Activated naive CD8-positive, alpha-beta T cell treated with anti-CD3 and anti-CD28 coated beads, Interleukin-2, amount 50 U/mL, for 16 hours (primary cell): ENCODE data around the gene GRIK3.

Experiments used
- DNase-seq: peaks from one replicate; pipeline ENCODE4 v3.0.0-alpha.2; 2020; ENCODE audit warnings: low read depth, low spot score

The GRIK3 gene

DNA sequence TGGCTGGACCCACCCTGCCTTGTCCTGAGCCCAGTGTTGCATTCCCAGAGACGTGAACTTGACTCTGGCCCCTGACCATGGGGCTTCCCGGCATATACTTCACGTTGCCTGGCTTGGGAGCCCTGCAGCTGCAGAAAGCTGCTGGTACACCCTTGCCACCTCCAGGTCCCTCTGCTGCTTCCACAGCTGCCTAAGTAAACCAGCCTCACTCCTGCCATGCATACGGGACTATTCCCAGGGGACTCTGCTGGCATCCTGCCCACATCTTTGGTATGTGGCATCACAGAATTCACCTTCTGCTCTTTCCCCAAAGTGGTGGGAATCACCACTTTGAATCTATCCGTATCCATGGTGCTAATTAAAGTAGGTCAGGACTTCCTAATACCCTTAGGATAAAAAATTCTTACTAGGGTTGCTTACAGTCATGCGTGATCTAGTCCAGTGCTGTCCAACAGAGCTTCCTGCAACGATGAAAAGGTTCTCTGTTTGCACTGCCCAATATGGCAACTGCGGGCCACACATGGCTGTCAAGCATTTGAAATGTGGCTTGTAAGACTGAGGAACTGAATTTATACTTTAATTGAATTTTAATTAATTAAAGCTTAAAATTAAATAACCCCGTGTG lies 203.0 kb downstream of the GRIK3 start:
- no peak for DNase-seq

DNA sequence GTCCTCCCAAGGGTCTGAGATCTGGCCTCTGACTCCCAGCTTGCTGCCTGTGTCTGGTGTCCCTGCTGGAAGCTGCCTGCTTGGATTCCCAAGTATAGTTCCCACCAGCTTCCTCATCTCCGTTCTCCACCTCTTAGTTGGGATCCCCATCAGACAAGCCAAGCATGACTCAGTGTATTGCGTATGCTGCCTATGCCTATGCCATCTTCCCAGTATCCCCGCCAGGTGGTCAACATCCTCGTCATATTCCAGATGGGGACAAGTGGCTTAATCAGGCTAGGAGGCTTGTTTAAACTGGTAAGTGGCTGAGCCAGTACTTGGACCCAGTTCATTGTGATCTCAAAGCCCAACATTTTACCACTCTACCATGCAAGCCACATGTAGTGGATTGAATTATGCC lies 204.4 kb downstream of the GRIK3 start:
- no peak for DNase-seq

DNA sequence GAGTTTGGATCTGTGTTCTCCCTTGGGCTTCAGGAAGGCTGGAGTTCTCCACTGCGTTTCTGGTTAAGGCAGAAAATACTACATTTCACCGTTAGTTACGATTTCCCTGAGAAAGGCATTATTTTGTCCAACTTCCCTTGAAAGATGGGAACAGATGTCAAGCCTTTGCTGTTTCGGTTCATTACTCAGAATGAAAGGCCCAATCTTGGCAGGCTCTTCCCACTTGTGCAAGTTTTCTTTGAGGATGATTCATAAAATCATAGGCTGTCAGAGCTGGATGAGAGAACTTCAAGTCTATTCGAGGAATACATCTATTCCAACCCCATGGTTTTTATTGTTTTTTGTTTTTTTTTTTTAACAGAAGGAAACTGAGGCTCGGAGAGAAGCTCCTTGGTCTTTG lies 205.2 kb downstream of the GRIK3 start:
- DNase-seq: no peak

DNA sequence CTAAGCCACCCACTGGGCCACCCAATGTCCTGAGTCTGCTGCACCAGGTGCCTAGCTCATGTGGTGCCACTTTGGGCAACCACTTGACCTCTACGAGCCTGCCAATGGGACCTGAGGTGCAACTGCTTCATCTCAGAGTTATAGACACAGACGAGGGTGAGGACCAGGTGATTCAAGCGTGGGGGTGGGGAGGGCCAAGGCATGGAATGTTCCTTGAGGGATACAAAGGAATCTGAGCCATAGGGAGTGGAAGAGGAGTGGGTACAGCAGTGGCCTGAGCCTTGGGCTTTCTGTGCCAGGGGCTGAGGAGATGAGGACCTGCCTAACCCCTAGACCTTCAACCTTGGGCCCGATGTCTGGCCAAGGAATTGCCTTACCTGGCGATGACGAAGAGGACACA lies 209.1 kb downstream of the GRIK3 start:
- DNase-seq: no peak

DNA sequence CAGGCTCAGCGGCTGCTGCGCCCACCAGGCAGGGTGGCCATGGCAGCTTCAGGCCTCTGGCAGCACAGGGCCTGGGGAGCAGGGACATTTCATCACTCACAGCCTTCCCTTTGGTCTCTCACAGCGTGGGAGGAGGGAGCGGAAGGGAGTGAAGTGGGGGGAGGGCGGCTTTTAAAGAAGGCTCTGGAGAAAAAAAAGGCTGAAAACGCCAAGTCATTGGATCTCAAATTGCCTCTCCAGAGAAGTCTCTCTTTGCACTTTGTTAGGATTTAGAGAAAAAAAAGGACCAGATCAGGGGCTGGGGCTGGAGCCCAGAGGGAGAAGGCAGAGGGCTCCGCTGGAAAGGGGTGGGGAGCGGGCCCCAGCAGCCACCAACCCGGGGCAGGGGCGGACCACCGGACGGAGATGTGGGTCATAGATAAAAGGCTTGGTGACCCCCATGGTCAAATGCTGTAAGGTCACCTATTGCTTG lies 209.9 kb downstream of the GRIK3 start:
- no peak for DNase-seq

DNA sequence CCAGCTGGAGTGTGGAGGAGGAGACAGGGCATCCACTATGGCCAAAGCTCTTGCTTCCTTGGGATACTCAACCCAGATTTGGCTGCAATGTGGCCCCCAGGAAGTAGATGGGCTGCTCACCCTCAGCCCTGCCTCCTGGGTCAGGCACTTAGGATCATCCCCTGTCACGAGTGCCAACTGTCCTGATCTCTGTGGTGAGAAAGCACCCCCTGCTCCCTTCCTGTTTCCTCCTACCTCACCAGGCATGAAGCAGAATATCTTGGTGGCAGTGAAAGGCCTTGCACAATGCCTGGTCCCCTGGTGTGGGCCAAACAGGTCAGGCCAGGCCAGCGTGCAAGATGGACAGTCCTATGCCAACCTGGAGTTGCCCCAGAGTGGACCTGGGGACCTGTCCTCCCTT lies 211.7 kb downstream of the GRIK3 start:
- no peak for DNase-seq

DNA sequence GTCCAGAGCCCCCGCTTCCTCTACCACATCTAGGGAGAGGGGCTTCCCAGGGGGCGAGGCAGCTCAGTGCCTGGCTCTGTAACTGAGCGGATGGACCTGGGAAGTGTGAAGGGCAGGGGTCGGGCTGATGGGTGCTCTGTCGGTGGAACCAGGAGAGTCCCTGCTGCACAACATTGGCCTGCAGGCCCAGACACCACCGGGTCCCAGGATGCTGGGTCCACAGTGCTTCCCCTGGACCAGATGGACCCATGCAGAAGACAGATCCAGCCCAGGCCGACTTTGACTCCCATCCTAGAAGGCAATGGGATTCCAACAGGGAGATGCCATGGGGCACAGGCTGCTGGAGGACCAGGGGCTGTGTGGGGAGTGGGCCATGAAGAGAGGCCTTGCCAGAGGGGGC lies 212.9 kb downstream of the GRIK3 start:
- no peak for DNase-seq

DNA sequence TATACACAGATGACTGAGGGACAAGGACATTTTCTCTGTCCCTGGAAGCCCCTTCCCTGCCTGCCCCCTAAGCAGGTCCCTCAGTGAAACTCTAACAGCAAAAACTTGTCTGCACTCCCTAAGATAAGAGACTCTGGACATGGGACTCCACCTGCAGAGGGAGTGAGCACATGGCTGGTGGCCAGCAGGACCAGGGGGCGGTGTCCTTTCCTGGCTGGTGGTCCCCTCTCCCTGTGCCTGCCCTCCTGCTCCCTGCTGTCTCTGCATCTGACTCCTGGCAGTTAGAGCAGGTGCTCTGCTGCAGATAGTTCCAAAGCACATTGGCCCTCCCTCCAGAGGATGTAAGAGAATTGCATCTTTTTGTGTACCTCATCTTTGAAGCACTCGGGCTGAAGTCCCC lies 215.5 kb downstream of the GRIK3 start:
- no peak for DNase-seq

DNA sequence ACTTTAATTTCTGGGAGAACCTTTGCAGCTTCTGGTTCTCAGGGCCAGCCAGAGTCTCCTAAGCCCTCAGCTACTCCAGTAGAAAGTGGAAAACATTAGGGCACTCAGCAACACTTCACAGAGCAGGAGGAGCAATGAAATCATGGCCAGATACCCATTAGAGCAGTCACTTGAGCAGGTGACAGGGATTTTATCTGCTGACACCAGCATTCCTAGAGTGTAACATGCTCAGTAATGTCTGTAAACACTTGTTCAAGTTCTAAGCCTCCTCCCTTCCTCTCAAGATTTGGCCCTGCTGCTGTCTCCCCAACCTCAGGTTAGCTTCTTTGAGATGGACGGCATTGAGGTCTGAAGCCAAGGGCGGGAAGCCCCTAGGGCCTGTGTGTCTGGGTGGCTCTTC lies 218.0 kb downstream of the GRIK3 start:
- no peak for DNase-seq

DNA sequence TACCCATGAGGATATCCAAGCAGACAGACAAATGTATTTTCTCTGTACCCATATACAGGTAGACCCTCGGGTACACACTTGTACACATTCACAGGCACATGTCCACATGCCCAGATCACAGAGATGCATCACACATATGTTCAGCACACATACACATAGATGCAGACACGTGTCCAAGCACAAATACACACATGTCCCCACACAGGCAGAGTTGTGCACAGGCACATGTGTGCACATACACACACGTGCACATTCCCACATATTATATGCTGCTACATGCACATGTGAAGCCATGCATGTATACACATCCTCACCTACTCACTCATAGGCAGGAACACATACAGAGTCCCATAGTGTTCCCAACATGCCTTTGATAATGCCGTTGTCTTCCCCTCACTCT lies 219.5 kb downstream of the GRIK3 start:
- no peak for DNase-seq

DNA sequence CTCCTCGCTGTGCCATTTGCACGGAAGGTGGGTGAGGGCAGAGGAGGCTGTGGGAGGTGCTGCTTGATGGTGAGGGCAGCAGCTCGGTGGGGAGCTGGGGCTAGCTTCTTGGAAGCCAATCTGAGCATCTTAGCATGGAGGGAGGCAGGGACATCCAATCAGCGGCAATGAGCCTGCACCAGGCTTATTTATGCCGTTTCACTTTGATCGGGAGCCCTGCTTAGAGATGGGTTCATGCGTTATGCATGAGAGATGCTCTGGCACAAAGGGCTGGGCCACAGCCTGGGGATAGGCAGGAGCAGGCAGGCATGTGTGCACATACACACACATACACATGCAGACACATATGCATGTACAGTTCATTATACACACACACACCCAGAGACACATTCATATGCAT lies 220.2 kb downstream of the GRIK3 start:
- DNase-seq: no peak

DNA sequence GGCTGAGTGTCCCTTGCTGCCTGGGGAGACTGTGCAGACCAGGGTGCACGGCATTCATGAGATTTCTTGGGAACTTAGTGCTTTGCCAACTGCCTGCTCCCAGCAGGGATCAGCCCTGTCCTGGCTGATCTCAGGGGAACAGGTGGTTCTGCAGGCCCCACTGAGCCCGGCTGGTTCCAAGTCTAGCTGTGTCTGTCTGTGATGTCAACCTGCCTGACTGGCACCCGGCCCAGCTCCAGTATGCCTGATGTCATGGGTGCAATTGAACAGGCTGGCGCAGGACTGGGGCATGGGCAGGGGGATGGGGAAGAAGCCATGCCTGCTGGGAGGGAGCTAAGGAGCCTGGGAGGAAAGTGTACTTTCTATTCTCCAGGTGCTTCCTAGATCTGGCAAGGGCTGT lies 227.1 kb downstream of the GRIK3 start:
- DNase-seq: no peak

DNA sequence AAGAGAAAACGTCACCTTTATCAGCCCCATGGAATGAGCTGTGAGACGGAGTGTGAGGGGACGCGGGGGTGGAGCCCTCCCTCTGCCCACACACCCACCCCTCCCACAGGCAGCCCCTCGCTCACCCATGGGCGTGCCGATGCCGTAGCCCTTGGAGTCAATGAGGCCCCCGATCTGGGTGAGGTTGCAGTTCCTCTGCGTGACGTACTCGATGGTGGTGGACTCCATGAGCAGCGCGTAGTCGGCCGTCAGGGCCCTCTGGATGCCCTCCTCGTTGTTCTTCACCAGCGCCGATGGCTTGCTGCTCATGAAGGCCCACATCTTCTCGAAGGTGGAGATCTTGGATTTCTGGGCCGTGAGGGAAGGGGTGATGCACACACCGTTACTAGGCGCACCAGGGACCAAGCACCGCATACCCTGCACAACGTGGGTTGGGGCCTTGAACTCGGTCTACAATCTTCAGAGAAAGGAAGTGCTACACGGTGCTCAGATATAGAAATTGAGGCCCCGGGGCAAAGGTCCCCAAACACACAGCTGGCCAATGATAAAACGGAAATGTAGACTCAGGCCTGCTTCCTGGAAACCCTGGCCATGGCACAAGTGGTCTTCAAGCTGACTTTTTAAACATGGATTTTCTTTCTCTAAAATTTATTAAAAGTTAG lies 228.2 kb downstream of the GRIK3 start:
- DNase-seq: no peak

DNA sequence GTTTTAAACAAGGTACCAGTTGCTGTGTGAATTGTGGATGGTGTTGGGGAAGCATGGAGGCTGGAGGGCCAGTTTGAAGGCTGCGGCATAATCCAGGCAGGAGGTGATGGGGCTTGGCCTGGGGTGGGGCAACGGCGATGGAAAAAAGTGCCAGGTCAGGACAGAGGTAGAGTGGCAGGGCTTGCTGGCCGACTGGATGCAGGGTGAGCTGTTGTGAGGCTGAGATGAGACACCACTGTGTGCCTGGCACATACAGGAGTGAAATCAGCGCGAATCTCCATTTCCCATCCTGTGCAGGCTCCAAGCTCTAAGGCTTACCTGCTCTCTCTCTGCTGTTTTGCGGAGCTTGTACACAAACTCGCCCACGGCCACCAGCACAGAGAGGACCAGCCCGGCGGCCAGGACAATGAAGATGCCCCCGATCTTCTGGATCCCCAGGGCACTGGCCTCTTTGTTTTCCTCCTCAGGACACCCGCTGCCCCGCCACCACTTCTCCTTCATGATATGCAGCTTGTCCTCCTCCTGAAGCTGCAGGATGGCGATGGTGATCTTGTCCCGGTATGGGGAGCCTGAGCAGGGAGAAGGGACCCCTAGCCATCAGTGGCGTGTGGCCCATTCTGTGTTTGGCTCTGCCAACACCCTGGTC lies 229.5 kb downstream of the GRIK3 start:
- no peak for DNase-seq

DNA sequence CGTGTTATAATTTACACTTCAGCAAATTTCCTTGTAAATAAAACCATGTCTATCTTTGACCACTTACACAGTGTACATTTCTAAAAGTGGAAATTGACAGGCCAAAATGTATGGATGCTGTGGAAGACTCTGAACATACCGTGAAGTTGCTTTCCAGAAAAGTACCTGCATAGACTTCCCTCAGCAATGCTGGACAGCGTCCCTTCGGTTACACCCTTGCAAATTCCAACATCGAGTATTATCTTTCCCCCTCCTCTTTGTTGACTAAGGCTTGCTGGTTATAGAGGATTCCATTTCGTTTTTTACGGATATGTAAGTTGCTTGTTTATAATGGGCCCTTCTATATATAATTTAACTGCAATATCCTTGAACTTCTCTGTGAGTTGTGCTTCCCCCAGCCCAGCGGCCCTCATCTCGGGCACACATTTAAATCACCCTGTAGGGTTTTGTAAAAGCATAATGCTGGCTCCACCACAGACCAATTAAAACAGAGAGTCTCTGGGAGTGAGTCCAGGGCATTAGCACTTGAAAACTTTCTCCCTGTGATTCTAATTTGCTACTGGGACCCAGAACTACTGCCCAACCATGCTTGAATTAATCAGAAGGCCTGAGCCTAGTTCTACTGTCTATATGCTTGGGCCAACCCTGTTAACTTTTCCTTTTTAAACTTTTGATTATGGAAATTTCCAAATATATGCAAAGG lies 230.3 kb downstream of the GRIK3 start:
- no peak for DNase-seq

DNA sequence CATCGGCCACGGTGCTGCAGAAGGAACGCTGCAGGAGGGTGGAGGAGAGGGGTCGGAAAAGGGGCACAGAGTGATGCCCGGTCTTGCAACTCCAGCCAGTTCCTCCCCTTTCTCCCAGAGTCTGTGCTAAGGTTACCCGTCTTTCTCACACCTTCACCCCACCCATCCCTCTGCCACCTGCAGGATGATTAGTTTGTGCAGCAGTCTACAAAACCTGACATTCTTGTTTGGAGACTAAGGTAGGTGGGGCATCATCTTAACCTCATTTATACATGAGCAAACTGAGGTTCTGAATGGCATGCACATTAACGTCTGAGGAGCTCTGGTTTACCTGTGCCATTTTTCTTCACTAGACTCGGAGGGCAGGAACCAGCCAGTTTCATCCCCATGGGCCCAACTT lies 232.3 kb downstream of the GRIK3 start:
- no peak for DNase-seq

DNA sequence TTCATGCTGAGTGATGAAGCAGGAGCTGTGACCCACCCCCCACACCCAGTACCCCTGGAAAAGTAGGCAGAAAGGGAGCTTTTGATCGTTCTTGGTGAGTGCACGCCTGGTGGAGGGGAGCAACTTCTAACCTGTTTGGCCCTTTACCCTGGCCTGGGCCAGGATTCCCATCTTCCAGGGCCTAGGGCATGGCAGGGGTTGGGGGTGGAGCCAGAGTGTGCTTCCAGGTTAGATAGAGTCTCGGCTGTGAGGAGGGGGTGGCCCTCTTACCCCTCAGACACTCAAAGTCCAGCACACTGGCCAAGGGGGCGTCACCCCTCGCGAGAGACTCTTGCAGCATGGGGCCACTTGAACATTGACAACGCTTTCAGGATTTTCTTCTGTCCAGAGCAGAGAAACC lies 236.6 kb downstream of the GRIK3 start:
- DNase-seq: no peak

DNA sequence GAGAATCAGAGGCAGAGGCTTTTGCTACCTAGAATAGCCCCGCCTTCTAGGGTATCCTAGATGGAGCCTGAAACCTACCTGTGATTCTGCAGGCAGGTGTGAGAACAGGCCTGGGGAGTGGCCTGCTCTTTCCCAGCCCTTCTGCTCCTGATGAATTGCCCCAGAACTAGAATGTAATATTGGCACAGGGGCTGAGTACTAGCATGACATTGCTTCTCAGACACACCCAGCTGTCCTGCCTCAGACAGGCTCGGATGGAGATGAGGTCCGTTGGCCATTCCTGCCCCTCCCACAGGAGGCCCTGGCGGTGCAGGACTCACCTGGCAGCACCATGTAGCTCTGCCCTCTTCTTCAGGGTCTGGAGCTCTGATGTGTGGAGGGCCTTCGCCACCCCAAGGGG lies 237.6 kb downstream of the GRIK3 start:
- DNase-seq: no peak

DNA sequence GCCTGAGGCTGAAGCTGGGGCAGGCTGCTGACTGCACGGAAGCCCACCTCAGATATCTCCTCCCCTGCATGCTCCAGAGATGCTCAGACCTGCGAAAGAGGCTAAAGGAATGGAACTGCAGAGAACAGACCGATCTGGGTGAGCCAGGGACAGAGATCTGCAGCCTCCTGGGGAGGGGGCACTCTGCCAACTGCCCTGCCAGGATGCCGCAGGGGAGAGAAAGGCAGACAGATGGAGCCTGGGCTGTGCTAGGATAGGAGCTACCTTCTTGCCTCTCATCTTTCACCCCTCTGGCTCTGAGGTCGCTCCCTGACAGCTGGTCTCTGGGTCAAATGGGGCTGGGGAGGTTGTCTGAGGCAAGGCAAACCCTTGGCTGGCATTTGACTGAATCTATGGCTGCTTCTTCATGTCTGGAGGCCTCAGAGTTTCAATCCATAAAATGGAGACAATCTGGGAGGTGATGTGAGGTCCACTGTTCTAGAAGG lies 238.2 kb downstream of the GRIK3 start:
- DNase-seq: no peak

DNA sequence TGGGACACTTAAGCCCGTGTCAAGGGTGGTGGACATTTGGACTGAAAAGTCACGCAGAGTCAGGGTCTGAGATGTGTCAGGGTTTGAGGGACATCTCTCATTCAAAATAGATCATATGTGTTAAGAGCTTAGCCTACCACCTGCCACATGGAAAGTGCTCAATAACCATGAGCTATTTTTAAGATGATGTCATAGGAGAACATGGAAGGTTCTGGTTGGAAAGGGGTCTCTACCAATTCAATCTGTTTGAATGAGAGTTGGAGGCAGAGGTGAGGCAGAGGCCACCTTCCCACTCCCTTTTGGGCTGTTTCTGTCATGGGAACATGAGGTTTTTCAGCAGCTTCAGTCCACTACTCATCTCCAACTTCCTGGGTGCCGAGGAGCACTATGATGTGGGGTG lies 239.9 kb downstream of the GRIK3 start:
- DNase-seq: no peak

DNA sequence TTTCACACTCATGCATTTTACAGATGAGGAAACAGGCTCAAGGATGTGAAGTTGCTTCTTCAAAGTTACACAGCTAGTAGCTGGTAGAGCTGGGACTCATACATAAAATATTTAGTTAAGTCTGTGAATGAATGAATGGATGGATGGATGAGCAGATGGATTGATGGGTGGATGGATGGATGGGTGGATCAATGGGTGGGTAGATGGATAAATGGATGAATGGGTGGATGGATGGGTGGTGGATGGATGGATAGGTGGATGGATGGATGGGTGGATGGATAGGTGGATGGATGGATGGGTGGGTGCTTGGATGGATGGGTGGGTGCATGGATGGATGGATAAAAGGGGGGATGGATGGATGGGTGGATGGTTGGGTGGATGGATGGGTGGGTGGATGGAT lies 240.9 kb downstream of the GRIK3 start:
- no peak for DNase-seq

DNA sequence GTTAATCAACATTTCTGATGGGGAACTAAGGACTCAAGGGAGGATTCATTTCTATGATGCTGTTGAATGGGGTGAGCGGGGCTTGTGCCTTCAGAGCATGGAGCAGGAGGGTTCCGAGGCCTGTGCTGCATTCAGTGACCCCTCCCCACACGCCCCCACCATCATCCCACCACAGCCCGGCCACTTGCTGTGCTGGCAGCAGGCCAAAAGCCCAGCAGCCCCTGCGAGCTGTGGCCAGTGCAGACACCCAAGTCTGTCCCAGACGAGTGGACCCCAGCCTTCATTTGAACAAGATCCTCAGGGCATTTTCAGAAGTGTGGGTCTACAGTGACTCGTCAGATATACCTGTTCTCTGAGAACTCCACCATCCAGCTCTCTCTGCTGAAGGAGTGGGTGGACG lies 242.0 kb downstream of the GRIK3 start:
- DNase-seq: no peak

DNA sequence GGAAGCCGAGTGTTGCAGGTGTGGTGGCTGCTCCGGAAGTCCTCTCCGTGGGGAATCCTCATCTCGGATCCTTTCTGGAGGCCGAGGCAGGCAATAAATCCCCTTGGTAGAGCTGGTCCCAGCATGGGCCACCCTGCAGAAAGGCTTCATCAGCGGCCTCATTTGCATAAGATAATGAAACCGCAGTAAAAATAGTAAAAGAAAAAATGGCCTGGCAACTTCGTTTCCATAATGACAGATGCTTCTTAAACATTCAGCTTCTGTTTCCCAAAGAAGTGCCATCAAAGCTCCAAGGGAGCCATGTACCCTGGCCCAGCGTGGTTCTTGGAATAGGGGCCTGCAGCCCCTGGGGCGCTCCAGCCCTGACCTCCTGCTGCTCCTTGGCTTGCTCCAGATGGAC lies 244.1 kb downstream of the GRIK3 start:
- DNase-seq: no peak
